Keratinocyte (primary cell): ENCODE results near the gene COL21A1. TPM values are rescaled to one million over a fixed set of nuclear protein-coding genes. Genes with fewer than 3 reads are reported as not detected.

Experiments
- DNase-seq: peaks from one replicate; pipeline ENCODE4 v3.0.0-alpha.2; 2011; ENCODE audit warnings: low read depth, missing footprints, low spot score
- FAIRE-seq: peaks from 2 replicates; lab custom pipeline; 2011; peaks lifted over from hg19 to GRCh38; lab: Jason Lieb, UNC
- H2AFZ ChIP-seq: 2 replicates; pipeline ENCODE4 v1.6.0; 2012; ENCODE audit warnings: low read length, control low read depth, inconsistent platforms; ENCODE audit not compliant: control insufficient read depth
- H3K27ac ChIP-seq: 2 replicates; pipeline ENCODE4 v1.5.1; 2011; ENCODE audit warnings: low read length; ENCODE audit not compliant: control insufficient read depth, insufficient read depth
- H3K27me3 ChIP-seq: 3 replicates; pipeline ENCODE4 v1.6.0; 2011; ENCODE audit warnings: low read length; ENCODE audit not compliant: control insufficient read depth, insufficient read depth; ENCODE audit errors: extremely low read depth
- H3K36me3 ChIP-seq, 2 experiments: 2 replicates in 1 of 2; 3 replicates in 1 of 2; pipeline ENCODE4 v1.5.1; 2011; ENCODE audit warnings: low read length in 2 of 2, mild to moderate bottlenecking in 1 of 2; ENCODE audit not compliant: control insufficient read depth in 2 of 2, insufficient read depth in 2 of 2; ENCODE audit errors: extremely low read depth in 1 of 2
- H3K4me1 ChIP-seq: 3 replicates; pipeline ENCODE4 v1.5.1; 2011; ENCODE audit warnings: low read length; ENCODE audit not compliant: control insufficient read depth, insufficient read depth; ENCODE audit errors: extremely low read depth
- H3K4me2 ChIP-seq: 3 replicates; pipeline ENCODE4 v1.6.0; 2011; ENCODE audit warnings: low read depth, low read length; ENCODE audit not compliant: control insufficient read depth, insufficient read depth; ENCODE audit errors: extremely low read depth
- H3K4me3 ChIP-seq, 3 experiments: fragments of 200-600 bp in 1 of 3; sonication (generic) in 1 of 3; 2 replicates in 2 of 3; 3 replicates in 1 of 3; pipeline ENCODE4 v1.5.1; 2011 to 2016; ENCODE audit warnings: low read length in 3 of 3, mild to moderate bottlenecking in 3 of 3, control low read depth in 2 of 3, inconsistent platforms in 1 of 3, low read depth in 1 of 3, mixed read lengths in 1 of 3, mixed run types in 1 of 3, moderate library complexity in 1 of 3; ENCODE audit not compliant: control insufficient read depth in 2 of 3, insufficient read depth in 2 of 3; ENCODE audit errors: extremely low read depth in 1 of 3
- H3K79me2 ChIP-seq: 2 replicates; pipeline ENCODE4 v1.6.0; 2012; ENCODE audit warnings: low read length; ENCODE audit not compliant: control insufficient read depth, insufficient read depth
- H3K9ac ChIP-seq: 3 replicates; pipeline ENCODE4 v1.6.0; 2011; ENCODE audit warnings: low read length; ENCODE audit not compliant: control insufficient read depth, insufficient read depth; ENCODE audit errors: extremely low read depth
- H3K9me1 ChIP-seq: 3 replicates; pipeline ENCODE4 v1.6.0; 2011; ENCODE audit warnings: low read length; ENCODE audit not compliant: control insufficient read depth, insufficient read depth; ENCODE audit errors: extremely low read depth
- H3K9me3 ChIP-seq: 2 replicates; pipeline ENCODE4 v1.5.1; 2012; ENCODE audit warnings: low read depth, low read length; ENCODE audit not compliant: control insufficient read depth
- H4K20me1 ChIP-seq: 3 replicates; pipeline ENCODE4 v1.6.0; 2011; ENCODE audit warnings: low read length; ENCODE audit not compliant: control insufficient read depth, insufficient read depth; ENCODE audit errors: extremely low read depth
- CTCF ChIP-seq, 3 experiments: IDR thresholded peaks in 1 of 3; conservative IDR thresholded peaks in 1 of 3; optimal IDR thresholded peaks in 1 of 3; 2 replicates in 2 of 3; 3 replicates in 1 of 3; pipeline versions ENCODE3 to v1.5.1; 2011; ENCODE audit warnings: low read length in 3 of 3, mild to moderate bottlenecking in 3 of 3, moderate library complexity in 2 of 3, control low read depth in 1 of 3, inconsistent platforms in 1 of 3; ENCODE audit not compliant: insufficient read depth in 2 of 3; ENCODE audit errors: extremely low read depth in 1 of 3
- EZH2 ChIP-seq: IDR thresholded peaks from one replicate; pipeline ENCODE4 v1.6.1; 2012; ENCODE audit warnings: inconsistent platforms, mild to moderate bottlenecking, low read length, moderate library complexity
- dilution Hi-C: fragments of 300-500 bp; cut with MboI; formaldehyde crosslinking; loops from one replicate; pipeline ENCODE4 v1.7.0; 2020; ENCODE audit warnings: low sequenced_read_pairs; ENCODE audit not compliant: extremely low pct_ligation_motif_present
- polyA plus RNA-seq, 5 experiments: library from polyadenylated mRNA; depleted of rRNA in 3 of 5; stranded (reverse) in 3 of 5; stranded (forward) in 1 of 5; unstranded in 1 of 5; fragments of >200 nt; gene quantifications; 1 replicate in 1 of 5; 2 replicates in 3 of 5; 3 replicates in 1 of 5; pipeline versions ENCODE4 v1.2.1 to v1.2.3, GENCODE V29; 2011 to 2012; ENCODE audit warnings: missing spikeins in 2 of 5, low read depth in 1 of 5, low replicate concordance in 1 of 5

Gene COL21A1
- polyA plus RNA-seq, 1 donor (not counting 4 experiments of a cell fraction or from before 2014, with no cell fraction given) = 0.16 TPM

DNA sequence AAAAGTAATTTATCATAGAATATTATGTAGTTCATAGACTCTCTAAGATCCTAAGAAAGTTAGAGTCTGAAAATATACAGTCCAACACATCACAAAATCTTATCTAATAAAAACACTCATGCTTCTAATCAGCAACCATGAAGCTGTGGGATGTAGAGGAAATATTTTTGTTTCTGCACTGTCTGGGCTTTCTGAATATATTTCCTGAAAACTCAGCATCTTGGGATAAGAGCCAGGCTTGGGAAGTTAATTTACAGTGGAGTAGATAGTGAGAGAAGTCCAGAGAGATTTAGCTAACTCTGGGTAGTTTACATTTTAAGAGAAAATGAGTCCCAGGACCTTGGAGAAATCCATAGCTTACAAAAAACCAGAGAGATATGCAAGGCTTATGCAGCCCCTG, 221.6 kb downstream of the COL21A1 start:
- H3K4me1 ChIP-seq = no peaks in the 10 kb centered on the region
- no peak overlapping the region for H3K4me2 ChIP-seq
- dilution Hi-C loops = no loop called here
- H3K4me3 ChIP-seq = no peak overlapping the region
- H4K20me1 ChIP-seq = no peaks in the 10 kb centered on the region
- H3K79me2 ChIP-seq = no peaks in the 10 kb centered on the region
- DNase-seq = no peak
- no peak overlapping the region for H2AFZ ChIP-seq
- no peak overlapping the region for H3K27ac ChIP-seq
- no peaks in the 10 kb centered on the region for H3K36me3 ChIP-seq
- no peak for FAIRE-seq
- H3K9me3 ChIP-seq = no peaks in the 10 kb centered on the region
- no peak for TF ChIP-seq EZH2
- TF ChIP-seq CTCF (optimal IDR thresholded peaks at IDR 0.05 in 1 of 3, IDR thresholded peaks at IDR 0.05 in 1 of 3, conservative IDR thresholded peaks at IDR 0.05 in 1 of 3; ENCODE audit: extremely low read depth in 1 of 3, insufficient read depth in 2 of 3, low read length in 3 of 3) = no peak
- no peaks in the 10 kb centered on the region for H3K9me1 ChIP-seq
- no peak overlapping the region for H3K9ac ChIP-seq
- no peaks in the 10 kb centered on the region for H3K27me3 ChIP-seq

DNA sequence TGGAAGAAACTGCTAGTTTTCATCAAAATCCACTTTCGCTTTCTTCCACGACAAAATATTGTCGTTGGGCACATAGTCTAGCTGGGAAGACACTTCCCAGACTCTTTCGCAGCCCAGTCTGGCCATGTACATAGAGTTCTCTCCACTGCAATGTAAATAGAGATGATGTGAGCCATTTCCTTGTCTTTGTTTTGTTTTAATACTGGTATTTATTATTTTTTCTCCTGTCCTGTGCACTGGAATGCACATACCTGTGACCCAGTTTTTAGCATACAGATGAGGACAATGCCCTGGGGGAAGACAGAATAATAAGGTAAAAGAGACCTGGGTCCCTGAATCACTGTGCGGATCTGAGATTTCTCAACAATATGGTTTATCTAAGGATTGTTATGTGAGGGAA, 222.4 kb downstream of the COL21A1 start:
- Histone ChIP-seq H3K27ac (no peak overlapping the region), H4K20me1 (no peaks in the 10 kb centered on the region), H3K4me2 (no peak overlapping the region), H3K79me2 (no peaks in the 10 kb centered on the region), H3K9ac (no peak overlapping the region), H3K4me3 (no peak overlapping the region), H2AFZ (no peak overlapping the region), H3K4me1 (no peaks in the 10 kb centered on the region), H3K27me3 (no peaks in the 10 kb centered on the region), H3K9me3 (no peaks in the 10 kb centered on the region), H3K9me1 (no peaks in the 10 kb centered on the region), H3K36me3 (no peaks in the 10 kb centered on the region)
- dilution Hi-C loops = loop anchor here (25.0 kb wide), 1 partner anchor 237 kb away; no protein-coding TSS in a partner anchor
- FAIRE-seq (no peak), DNase-seq (no peak)
- TF ChIP-seq CTCF (optimal IDR thresholded peaks at IDR 0.05 in 1 of 3, IDR thresholded peaks at IDR 0.05 in 1 of 3, conservative IDR thresholded peaks at IDR 0.05 in 1 of 3; ENCODE audit: extremely low read depth in 1 of 3, insufficient read depth in 2 of 3, low read length in 3 of 3) (no peak), EZH2 (no peak)
